ENCODE results near the gene SIN3A.
"Not testable (repeated sequence)": the region's sequence is repeated elsewhere in the genome, so short reads cannot be mapped to it uniquely, and the experiment has no call there.

Gene SIN3A

DNA sequence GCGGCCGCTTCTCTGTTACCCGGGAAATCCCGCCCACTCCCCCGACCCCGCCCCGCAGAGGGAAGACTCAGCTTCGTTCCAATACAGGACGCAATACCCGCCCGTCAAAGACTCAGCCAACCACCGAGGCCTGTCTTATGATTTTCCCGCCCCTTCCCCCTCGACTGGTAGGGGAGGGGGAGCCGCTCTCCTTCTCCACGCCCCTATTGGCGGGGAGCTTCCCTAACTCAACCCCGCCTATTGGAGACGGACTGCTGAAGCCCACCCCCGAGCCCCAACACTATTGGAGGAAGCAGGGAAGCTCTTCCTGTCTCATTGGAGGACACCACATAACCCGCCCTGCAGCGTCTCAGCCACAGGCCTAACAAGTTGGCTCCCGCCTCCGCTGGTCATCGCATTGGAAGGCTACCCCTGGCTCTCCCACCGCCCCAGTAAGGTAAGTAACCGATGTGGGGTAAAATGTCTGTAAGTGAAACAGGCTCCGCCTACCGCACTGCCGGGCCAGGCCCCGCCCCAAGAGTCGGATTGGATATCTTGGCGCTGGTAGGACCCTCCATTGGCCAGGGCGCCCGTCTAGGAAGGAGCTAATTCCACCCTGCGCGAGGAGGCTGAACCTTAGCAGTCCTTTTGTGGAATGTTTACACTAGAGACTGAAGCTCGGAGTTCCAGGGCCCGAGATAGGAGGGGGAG lies at the start of gene SIN3A:
Gene SIN3A (minus strand): TSS at position 17 of the 690 bp plus-strand sequence. CDS start 21,315 bp downstream, outside the sequence.
- peak; percentile 100 for DNase-seq

- DNase-seq: no peak
Observed at GRCh38 chr15:75493732-75494131, 42.2 kb upstream of the SIN3A start.

GRCh38 chr15:75483961-75484360 lies 32.5 kb upstream of the SIN3A start:
- no peak for DNase-seq

- not testable (repeated sequence) for DNase-seq
Observed at GRCh38 chr15:75483556-75483955, 32.1 kb upstream of the SIN3A start.

DNA sequence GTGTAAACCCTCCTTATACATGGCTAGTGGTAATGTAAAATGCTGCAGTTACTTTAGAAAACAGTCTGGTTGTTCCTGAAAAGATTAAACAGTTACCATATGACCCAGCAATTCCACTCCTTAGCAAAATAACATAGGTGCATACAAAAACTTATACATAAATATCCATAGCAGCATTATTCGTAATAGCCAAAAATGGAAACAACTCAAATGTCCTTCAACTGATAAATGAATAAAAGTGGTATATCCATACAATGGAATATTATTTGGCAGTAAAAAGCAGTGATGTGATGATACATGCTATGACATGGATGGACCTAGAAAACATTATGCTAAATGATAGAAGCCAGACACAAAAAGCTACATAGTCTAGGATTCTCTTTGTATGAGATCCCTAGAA lies 31.6 kb upstream of the SIN3A start:
- no peak for DNase-seq

DNA sequence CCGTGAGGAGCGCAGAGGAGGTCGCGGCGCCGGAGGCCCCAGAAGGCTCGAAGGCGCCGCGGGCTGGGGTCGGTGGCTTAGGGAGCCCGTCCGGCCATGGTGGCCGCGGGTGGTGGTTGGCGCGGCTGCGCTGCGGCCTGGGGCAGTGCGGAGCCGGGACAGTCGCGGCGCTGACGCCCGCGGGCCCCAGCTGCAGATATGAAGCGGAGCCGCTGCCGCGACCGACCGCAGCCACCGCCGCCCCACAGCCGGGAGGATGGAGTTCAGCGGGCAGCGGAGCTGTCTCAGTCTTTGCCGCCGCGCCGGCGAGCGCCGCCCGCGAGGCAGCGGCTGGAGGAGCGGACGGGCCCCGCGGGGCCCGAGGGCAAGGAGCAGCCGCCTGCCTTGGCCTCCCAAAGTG lies 29.0 kb upstream of the SIN3A start:
- not testable (repeated sequence) for DNase-seq

GRCh38 chr15:75479670-75480069 lies 28.2 kb upstream of the SIN3A start:
- no peak for DNase-seq

GRCh38 chr15:75477094-75477493 lies 25.6 kb upstream of the SIN3A start:
- not testable (repeated sequence) for DNase-seq

DNA sequence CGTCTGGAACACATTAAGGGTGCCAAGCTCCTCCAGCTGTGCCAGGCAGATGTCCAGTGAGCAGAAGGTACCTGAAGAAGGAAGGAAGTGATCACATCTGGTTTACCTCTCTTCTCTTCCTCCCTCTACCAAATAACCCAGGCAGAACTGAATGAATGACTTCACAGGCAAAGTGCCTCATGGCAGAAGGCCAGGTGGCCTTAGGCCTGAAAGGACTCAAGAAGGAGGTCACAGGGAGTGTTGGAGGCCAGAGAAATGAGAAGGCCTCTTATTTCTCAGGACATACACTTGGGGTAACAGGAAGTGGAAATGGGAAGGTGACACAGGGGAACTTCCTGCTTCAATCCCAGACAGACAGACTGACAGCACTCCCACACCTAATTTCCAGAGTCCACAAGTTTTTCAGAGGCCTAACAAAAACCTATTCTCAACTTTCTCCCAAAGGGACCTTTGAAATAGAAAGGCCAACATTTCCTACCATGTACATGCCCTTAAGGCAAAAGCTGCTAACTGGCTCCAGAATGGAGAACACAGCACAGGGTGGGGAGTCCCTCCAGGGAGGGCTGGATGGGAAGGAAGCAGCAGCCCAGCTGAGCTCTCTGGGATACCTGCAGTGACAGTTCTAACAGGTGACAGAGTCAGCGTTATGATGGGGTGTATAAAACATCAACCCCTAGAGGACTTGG lies 17.6 kb upstream of the SIN3A start:
- no peak for DNase-seq

GRCh38 chr15:75460646-75461045 lies 9.2 kb upstream of the SIN3A start:
- no peak for DNase-seq

GRCh38 chr15:75459581-75459980 lies 8.1 kb upstream of the SIN3A start:
- no peak for DNase-seq

GRCh38 chr15:75456710-75457109 lies 5.2 kb upstream of the SIN3A start:
- DNase-seq: no peak

DNA sequence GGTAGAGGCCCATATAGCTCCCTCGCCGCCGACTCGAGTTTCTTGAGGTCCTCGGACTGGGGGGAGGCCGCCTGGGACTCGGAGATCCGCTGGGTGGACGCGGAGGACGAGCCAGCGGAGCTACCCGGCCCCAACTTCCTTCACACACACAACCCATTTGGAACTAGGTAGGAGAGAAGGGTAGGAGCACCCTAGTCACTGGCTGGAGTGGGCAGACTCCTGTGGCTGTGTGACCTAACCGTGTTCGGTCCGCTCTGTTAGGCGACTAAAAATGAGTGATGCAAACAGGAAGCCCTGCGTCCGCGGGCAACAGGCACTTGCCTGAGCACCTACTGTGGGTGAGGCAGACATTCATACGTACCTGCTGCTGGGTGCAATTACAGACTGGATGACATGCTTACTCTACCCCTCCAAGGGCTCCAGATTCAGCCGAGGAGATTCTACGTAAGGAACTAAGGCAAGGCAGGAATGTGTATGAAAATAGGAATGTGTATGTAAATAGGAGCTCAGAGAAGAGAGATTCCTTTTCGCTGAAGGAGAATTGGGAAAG lies 4.6 kb upstream of the SIN3A start:
- DNase-seq: peak; percentile 40

- DNase-seq: peak; percentile 85
Observed at GRCh38 chr15:75455424-75455981, 4.0 kb upstream of the SIN3A start.

DNA sequence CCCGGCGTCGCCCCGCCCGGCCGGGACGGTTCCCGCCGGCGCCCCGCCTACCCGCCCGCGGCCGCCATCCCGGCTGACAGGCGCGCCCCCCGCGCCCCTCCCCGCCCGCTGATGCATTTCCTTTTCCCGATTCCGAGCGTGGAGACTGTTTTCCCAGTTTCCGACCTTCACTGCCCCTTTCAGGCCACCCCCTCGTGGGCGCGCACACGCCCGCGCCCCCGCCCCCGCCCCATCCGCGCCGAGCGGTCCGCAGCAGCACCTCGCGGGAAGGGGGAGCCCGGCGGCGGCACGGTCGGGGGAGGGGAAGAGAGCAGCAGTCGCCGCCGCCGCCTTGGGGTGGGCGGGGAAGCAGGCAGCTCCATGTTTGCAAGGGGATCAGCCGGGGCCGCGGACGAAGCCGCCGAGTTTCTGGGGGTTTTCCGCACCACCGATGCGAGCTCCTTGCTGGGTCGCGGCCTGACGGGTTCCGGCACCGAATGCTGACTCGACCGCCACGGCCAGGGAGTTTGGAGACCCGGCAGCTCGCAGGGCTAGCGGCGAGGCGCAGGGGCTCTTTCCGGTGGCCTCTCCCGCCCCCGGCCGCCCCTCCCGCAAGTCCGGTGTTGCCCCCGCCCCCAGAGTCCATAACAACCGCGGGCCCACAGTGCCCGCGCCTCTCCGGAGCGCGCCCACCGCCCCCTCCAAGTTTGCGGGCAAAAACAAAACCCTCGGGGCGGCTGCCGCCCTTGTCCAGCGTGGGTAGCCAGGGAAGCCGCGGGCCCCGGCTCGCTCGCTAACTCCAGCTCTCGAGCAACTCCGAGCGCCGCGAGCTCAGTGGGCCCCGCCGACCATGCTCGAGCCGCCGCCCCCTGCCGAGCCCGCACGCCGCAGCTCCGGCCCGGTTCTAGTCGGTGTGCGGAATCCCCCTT lies 3.2 kb upstream of the SIN3A start:
- DNase-seq: peak; percentile 76

DNA sequence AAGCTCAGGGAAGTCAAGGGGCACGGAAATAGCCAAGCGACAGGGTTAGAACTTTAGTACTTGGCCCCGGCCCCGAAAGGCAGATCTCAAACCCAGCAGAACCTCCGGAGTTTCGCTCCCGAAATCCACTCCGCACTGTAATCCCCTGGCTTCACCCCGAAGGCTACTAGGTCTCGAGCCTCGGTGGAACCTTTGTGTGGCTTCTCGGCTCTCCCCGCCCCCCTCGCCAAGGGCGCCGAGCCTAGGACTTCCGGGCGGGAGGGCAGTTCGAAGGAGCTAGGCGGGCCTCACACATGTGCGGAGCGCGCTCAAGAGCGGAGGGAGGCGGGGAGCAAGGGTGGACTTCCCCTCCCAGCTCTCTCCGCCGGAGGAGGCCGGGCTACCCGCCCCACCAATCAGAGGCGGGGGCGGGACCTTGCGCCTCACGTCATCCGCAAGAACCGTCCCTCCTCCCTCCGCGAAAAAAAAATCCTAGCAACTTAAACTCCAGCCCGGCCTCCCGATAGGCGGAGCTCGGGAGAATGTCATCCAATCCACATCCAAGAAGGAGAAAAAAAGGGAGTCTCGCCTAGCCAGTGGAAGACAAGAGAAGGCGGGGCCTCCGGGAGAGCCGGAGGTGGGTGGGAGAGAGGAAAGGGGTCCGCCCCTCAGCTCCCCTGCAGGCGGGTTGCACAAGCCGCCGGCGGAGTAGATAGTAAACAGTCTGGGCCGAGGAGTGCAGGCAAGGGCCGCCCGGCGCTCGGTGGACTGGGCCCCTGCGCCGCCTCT lies 2.4 kb upstream of the SIN3A start:
- DNase-seq: peak; percentile 95

DNA sequence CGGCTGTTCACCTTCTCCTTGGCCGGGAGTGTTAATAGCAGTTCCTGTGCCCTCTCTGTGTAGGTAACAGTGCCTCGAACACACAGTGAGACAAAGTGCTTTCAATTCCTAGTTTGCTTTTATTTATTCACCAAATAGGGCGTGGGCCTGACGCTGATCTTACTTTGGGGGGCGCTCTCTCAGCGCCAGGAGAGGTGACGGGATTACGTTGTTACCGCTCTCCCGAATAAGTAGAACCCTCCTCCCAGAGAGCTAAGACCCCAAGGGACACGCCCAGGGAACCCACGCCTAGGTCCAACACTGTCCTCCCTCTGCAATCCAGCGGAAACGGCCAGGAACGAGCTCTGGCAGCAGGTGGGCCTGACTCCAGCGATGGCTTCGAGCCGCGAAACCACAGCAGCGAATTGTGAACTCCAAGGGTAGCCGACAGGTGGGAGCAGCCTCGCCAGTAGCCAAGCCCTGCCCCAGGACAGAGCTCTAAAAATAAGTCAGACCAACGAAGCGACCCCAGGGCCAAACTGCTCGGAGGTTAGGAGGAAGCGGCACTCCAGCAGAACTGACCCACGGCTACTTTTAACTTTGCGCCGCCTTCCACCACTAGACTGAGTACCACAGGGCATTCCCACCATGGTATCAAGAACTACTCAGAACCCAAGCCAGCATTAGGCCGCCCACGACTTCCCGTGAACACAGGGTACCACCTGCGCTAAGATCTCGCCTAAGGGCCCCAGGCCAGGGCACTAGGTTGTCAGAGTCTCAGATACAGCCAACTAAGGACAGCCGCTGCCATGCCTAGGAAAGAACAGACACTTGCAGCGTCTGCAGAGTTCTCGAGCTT lies 1.6 kb upstream of the SIN3A start:
- peak; percentile 42 for DNase-seq

GRCh38 chr15:75452364-75452864 lies 924 bp upstream of the SIN3A start:
- DNase-seq: peak; percentile 70

DNA sequence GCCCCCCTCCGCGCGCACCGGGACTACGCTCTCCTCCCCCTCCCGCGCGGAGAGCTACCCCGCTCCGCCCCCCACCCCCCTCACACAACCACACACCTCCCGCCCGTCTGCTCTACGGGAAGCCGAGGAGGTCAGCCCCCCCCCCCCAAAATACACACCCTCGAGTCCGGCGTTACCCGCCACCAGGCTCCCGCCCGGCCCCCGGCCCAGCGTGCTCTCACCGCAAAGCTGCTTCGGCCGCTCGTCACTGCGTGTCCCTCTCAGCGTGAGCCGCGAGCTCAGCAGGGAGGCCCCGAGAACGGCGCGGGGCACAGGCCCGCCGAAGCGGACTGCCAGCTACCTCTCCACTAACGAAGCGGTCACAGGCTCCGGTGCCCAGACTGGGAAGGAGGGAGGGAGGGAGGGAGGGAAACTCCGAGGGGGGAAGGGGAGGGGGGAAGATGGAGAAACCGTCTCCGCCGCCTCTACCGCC lies 252 bp downstream of the SIN3A start:
- DNase-seq: no peak

DNA sequence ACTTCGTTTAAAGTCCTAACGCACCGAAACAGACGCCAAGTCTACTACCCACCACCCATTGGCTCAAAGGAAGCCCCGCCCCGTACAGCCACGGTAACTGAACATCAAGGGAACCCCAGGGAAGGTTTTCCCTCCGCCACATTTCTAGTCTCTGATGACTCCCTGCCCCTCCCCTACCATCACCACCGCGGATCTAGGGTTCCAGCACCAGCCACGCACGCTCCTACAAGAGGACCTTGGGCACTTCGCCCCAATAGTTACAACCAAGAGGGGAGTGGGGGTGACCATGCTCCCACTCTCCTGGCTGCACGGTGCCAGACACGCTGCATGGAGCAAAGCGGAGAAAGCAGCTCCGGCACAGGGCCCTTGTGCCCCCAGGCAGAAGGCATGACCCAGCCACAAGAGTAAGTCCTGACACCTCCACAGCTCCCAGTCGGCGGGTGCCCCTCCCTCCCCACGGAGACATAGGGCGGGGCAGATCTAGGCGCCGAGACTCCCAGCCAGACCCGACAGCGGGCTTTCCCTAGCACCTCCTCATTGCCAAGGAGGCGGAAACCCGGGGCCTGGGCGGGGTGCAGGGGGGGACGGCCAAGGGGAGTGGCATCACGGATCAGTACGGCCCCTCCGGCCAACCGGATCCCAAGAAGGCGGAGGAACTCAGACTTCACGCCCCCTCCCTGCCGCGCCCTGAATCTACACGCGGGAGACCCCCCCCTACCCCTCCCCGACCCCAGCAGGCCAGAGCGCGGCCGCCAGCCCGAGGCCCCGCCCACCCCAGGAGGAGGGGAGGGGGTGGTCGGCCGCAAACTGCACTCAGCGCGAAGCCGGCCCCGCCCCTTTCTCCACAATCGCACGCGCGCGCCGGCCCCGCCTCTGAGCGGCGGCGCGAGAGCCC lies 936 bp downstream of the SIN3A start:
- DNase-seq: peak; percentile 93
